ENCODE results near the gene GRXCR2.

DNA sequence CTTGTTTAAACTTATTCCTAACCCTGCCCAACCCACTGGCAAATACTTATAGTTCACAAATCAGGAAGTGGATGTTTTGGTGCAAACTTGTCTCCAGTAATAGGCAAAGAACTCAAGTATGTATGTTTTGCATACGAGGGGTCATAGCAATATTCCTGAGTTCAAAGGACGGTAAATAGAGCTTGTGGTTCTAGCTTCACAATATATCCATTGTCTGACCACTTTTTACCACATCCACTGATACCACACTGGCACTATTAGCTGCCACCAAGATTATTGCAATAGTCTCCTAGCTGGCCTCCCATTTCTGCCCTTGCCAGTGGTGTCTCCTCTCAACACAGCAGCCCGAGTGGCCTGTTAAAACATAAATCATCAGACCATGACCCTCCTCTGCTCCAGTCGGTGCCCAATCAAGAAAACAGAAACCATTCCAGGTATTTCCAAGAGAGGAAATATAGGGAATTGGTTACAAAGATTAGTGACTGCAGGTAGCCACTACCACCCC lies 17.0 kb downstream of the GRXCR2 start:
- TF ChIP-seq EZH2 (IDR thresholded peaks at IDR 0.05; ENCODE audit: insufficient read depth, poor library complexity, severe bottlenecking), result no peak
- no peak for TF ChIP-seq EZH2phosphoT487 (IDR thresholded peaks at IDR 0.05; ENCODE audit: insufficient read depth, low read depth)
